ENCODE measurements around the gene BAZ2B.

Gene BAZ2B

GRCh38 chr2:159292157-159292556 is 324.2 kb downstream of the BAZ2B start:
- DNase-seq = no peak

- DNase-seq = no peak
These were observed 325.9 kb downstream of the BAZ2B start for GRCh38 chr2:159290289-159290907.

GRCh38 chr2:159287733-159288132 is 328.6 kb downstream of the BAZ2B start:
- no peak for DNase-seq

- peak; percentile 79 to 91 for DNase-seq
These were observed 329.5 kb downstream of the BAZ2B start for GRCh38 chr2:159286709-159287441.

GRCh38 chr2:159285929-159286708 is 330.2 kb downstream of the BAZ2B start, which contains the start of gene WDSUB1:
TSS of gene WDSUB1 (minus strand) at chr2:159286703. CDS start at chr2:159283069, 3,634 bp downstream.
- DNase-seq = peak in 1 of 2 experiments; percentile 15

GRCh38 chr2:159285433-159285832 is 330.9 kb downstream of the BAZ2B start:
- DNase-seq = no peak

- DNase-seq = no peak
These were observed 332.8 kb downstream of the BAZ2B start for GRCh38 chr2:159283529-159283928.

- DNase-seq = no peak
These were observed 335.3 kb downstream of the BAZ2B start for GRCh38 chr2:159281002-159281401.

GRCh38 chr2:159279700-159280099 is 336.6 kb downstream of the BAZ2B start:
- DNase-seq = no peak

GRCh38 chr2:159275111-159275510 is 341.2 kb downstream of the BAZ2B start:
- DNase-seq = no peak

GRCh38 chr2:159272156-159272555 is 344.2 kb downstream of the BAZ2B start:
- no peak for DNase-seq

- no peak for DNase-seq
These were observed 345.5 kb downstream of the BAZ2B start for GRCh38 chr2:159270744-159271379.
